GM12892 (cell line): ENCODE measurements around the gene ZBTB40.

ENCODE experiments used
- POLR2A ChIP-seq: IDR thresholded peaks from 2 replicates; pipeline ENCODE4 v1.6.1; 2011; ENCODE audit warnings: low read depth, low read length, control low read depth
- POLR2AphosphoS5 ChIP-seq: IDR thresholded peaks from 2 replicates; pipeline ENCODE4 v1.6.1; 2011; ENCODE audit warnings: low read depth, low read length, control low read depth

DNA sequence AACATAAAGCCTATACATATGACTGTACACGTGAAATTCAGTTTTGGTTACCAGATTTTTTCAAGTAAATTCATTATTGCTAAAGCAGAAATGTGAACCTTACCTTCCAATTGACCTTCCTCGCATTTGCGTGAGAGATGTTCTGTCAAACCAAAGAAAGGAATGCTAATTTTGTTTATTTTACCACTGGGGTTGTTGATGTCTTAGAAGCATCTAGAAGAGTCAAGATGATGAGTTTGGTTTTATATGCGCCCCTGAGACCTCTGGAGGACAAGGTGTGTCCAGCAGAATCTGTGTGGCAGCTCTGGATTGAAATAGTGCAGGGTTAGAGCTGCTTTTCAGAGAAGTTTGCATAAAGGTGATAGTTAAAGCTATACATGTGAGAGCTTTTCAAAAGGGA, 48.4 kb downstream of the ZBTB40 start:
- TF ChIP-seq POLR2AphosphoS5 (no peak), POLR2A (no peak)
